AG09309 (cell line): Measurements from ENCODE around the gene HMG20B.
A peak's percentile ranks its signal among the peaks of the same experiment; 100 is the strongest.

Source experiments
- DNase-seq: peaks from one replicate; pipeline ENCODE4 v3.0.0-alpha.2; 2010; ENCODE audit warnings: low read depth
- H3K4me3 ChIP-seq: 2 replicates; pipeline ENCODE4 v1.5.1; 2011; ENCODE audit warnings: mild to moderate bottlenecking, low read depth, low read length, moderate library complexity; ENCODE audit not compliant: control insufficient read depth
- CTCF ChIP-seq: IDR thresholded peaks from 2 replicates; pipeline ENCODE4 v1.5.1; 2011; ENCODE audit warnings: mild to moderate bottlenecking, low read depth, low read length, inconsistent platforms; ENCODE audit not compliant: insufficient read depth, control insufficient read depth; ENCODE audit errors: missing control alignments

Gene HMG20B

GRCh38 chr19:3623716-3624115 is 51.0 kb downstream of the HMG20B start:
- no peak for DNase-seq
- no peak overlapping the region for H3K4me3 ChIP-seq
- TF ChIP-seq CTCF = no peak

GRCh38 chr19:3625996-3626472 is 53.3 kb downstream of the HMG20B start:
- peak overlapping the region; percentile 97 for H3K4me3 ChIP-seq
- DNase-seq = no peak
- no peak for TF ChIP-seq CTCF

- no peak for TF ChIP-seq CTCF
- peak within 1 kb of the TSS; percentile 97 for H3K4me3 ChIP-seq
- DNase-seq = peak; percentile 89
Observed at GRCh38 chr19:3626473-3627350, 54.0 kb downstream of the HMG20B start, which contains the start of gene CACTIN. Gene CACTIN, minus strand, starts transcription at chr19:3626790. Its CDS starts 28 bp downstream, at chr19:3626762.

GRCh38 chr19:3627351-3627723 is 54.6 kb downstream of the HMG20B start:
- H3K4me3 ChIP-seq = no peak overlapping the region
- TF ChIP-seq CTCF = no peak
- DNase-seq = no peak
